Activated CD4-positive, alpha-beta T cell treated with anti-CD3 and anti-CD28 coated beads for 1 hour (primary cell): ENCODE results near the gene BFSP1.

ENCODE experiments used
- DNase-seq: peaks from one replicate; pipeline ENCODE4 v3.0.0-alpha.2; 2020

BFSP1 gene

DNA sequence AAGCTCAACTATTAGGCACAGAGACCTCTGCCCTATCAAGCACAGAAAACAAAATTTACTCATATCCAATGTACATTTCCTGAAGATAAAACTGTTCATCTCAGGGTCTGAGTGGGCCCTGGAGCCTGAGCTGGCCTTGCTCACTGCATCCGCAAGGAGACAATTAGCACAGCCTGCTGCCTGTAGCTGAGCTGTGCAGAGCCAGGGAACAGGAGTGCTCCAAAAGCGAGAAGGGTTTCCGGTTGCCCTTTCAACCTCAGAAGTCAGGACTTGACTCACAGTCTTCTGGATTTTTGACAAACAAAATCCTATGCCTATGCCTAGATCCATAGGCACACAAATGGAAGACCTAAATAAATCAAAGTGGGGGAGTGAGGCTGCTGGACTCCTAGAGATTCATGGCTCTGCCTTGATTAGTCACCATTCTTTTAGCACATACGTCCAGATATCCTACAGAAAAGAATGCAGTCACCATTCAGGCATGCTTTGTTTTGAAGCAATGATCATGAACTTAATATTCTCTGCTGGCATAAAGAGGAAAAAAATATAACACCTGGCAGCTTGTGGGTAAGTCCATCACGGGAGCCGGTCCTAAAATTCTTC lies 73.5 kb downstream of the BFSP1 start:
- DNase-seq: no peak

DNA sequence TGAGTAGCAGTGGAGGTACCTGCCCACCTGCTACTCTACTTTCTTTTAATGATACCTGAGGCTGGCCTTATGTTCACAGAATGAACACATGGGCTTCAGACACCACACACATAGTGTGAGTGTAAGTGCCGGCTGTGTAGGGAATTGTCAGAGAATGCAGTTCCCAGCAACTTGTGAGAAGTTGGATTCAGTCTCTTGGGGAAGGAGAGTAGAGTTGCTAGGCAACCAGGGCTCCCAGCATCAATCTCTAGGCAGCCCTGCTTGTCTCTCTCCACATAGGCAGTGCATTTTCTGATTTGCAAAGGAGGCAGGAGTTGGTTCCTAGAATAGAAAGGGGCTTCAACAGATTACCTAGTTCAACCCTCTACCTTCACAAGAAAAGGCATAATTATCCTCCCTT lies 74.1 kb downstream of the BFSP1 start:
- no peak for DNase-seq

DNA sequence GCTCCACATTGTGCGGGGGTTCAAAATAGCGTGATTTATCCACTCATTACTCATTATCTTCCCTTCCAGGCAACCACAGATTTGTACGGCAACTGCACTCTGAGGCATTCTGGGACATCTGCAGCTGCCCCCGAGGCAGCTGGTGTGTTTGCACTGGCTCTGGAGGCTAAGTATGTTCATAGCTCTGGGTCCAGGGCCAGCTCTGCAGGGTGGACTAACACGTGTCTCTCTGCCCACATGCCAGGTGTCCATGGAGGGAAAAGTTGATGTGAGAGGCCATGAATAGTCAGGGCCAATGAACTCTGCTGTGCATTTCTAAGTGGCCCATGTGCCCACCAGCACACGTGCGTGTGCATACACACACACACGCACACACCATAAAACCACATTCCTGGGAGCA lies 74.9 kb downstream of the BFSP1 start:
- DNase-seq: no peak

DNA sequence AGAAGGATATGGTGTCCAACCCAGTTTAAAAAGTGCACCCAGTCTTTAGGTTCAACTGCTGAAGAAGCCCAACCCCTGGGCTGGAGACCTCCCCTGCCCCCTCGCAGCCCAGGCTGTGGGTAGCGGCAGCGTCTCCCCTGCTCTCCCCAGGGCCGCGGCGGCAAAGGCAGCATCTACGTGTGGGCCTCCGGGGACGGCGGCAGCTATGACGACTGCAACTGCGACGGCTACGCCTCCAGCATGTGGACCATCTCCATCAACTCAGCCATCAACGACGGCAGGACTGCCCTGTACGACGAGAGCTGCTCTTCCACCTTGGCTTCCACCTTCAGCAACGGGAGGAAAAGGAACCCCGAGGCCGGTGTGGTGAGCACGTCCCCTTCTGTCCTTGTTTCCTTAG lies 77.6 kb downstream of the BFSP1 start:
- no peak for DNase-seq

DNA sequence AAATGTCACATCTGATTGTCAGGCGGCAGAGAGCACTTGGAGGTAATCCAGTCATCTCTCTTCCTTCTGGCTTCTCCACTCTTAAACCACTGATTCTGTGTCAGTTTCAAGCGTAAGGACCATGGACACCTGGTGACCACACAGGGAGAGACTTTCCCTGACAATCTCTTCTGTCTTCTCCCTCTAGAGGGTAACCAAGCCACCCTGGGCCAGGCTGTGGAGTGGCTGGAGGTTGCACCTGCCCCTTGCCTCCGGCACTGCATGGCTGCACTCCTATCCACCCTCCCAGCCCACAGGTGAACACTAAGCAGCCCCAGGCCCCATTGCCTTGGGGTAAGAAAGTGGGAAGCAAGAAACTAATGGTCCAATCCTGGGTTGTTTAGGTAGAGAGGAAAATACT lies 78.7 kb downstream of the BFSP1 start:
- no peak for DNase-seq

DNA sequence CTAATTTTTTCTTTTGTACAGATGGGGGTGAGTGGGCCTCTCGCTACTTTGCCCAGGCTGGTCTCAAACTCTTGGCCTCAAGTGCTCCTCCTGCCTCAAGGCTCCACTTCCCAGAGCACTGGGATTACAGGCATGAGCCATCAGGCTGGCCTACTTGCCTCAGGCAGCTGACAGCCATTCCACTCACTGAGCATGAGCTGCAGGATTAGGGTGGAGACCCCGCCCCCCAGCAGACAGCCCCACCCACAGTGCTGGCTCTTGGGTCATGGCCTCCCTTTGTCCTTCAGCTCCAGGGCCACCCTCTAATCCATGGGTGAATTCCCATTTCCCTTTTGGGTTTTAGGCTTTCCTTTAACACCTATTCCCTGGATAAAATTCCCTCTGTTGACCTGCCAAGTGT lies 82.1 kb downstream of the BFSP1 start:
- DNase-seq: no peak

DNA sequence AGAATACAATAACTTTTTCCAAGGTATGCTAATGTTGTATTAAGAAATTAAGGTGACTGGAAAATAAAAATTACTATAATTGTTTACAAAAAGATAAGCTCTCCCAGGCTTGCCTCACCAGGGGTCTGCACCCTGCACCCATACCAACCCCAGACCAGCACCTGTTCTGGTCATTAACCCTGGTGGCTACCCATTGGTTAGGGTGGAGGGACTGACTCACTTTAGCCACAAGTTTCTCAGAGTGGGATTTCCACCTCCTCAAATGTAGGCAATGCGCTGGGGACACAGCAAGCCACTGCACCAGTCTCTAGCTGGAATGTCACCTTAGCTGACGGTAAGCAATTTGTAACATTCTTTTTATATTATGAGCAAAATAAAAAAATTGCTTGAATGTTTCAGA lies 83.1 kb downstream of the BFSP1 start:
- DNase-seq: no peak

DNA sequence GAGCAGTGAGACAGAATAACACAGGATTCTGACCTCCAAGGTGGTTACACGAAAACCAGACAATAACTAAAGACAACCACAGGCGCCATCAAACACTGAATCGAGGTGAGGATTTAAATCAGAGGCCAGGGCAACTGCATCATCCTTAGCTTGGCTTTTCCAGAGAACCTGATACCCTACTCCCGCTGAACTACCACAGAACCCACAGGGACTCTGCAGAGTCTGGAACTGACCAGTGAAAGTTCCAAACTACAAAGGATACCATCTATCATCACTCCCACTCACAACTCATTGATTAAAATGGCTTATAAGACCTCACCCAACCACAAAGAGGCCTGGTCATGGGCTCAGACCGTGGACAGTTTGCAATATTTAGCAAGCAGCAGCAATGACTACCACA lies 85.0 kb downstream of the BFSP1 start:
- no peak for DNase-seq

DNA sequence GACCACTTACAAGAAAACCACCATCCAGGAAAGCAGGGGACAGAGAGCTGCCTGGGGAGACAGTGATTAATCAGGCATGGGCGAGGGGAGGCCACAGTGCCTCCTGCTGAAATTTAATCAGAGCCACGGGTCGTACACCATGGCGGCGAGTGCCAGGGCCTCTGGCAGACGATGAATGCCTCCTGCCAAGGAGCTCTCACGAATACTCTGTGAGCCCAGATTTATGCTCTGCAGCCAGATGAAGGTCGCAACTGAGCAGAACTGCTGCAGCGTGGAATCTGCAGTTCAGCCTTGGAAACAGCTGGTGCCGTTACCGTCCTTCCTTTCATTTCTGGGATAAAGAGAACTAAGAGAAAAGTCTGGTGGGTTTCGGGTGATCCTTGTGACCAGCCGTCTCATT lies 85.6 kb downstream of the BFSP1 start:
- no peak for DNase-seq

DNA sequence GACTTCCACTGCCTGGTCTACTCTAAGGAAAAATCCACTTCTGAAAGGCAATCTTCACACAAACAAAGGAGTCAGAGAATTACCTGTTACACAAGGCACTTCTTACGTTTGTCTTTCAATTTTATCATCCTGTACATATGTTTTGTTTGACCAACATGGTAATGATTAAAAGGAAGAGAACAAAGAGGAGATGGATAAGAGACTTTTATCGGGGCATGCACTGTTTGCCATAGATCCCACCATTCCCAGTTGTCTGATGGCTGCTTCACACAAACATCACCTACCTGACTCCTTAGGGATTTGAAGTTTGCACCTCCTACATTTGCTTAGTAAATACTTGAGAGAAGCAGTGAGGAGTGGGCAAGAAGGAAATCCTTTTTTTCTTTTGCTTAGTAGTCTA lies 87.1 kb downstream of the BFSP1 start:
- no peak for DNase-seq
